ENCODE data around the gene RNF135. TPM values are rescaled to one million over a fixed set of nuclear protein-coding genes. Genes with fewer than 3 reads are reported as not detected.
A peak's percentile ranks its signal among the peaks of the same experiment; 100 is the strongest.

RNF135 gene
- total and polyA plus RNA-seq, 10 of the 15 experiments (the other 5 are each of a cell fraction or from before 2014, with no cell fraction given): 12.7 to 28.0 (median 18.7) TPM

GRCh38 chr17:30939051-30939689 is 31.7 kb upstream of the RNF135 start:
- Histone ChIP-seq H3K4me3 (peak overlapping the region; percentile 37; the same call in 1 of the 2 replicates), H2AFZ (ENCODE audit: control insufficient read depth, low read depth, low read length) (peak overlapping the region; percentile 87), H4K20me1 (ENCODE audit: control insufficient read depth, insufficient read depth) (no peaks in the 10 kb centered on the region), H3K36me3 (ENCODE audit: control insufficient read depth in 2 of 2, insufficient read depth in 2 of 2, low read length in 1 of 2) (no peaks in the 10 kb centered on the region), H3K4me2 (ENCODE audit: control insufficient read depth, insufficient read depth) (peak overlapping the region; percentile 71), H3K27ac (ENCODE audit: control insufficient read depth, insufficient read depth) (peak overlapping the region; percentile 78), H3K9me3 (replicated peaks; ENCODE audit: control insufficient read depth, insufficient read depth, low read length) (no peaks in the 10 kb centered on the region; the same call in 2 of the 3 replicates), H3K27me3 (replicated peaks in 1 of 2; ENCODE audit: control insufficient read depth in 2 of 2, insufficient read depth in 2 of 2, low read length in 1 of 2) (no peaks in the 10 kb centered on the region), H3K79me2 (ENCODE audit: control insufficient read depth, insufficient read depth, low read length) (no peaks in the 10 kb centered on the region), H3K9ac (ENCODE audit: control insufficient read depth, insufficient read depth, low read length) (peak overlapping the region; percentile 47), H3K4me1 (ENCODE audit: control insufficient read depth, insufficient read depth, low read length) (peaks cover 6% of the 10 kb centered on the region; the same call in 1 of the 2 replicates)
- WGBS (ENCODE audit: insufficient coverage, insufficient replicate concordance, low lambda C conversion rate, missing lambda C conversion rate): 5% methylated on average over 13 of the region's 13 CpGs
- no TSS peak for BruUV-seq (replicated peaks)
- RAD21 ChIA-PET (ENCODE audit: unreplicated experiment): interaction anchor here (1.1 to 1.6 kb wide), 3 partner anchors 22 to 31 kb away, joined by 5 read pairs; partner anchors contain the start of gene RNF135
- FAIRE-seq: peak; percentile 31
- SMC1A ChIA-PET (ENCODE audit: uncharacterized antibody, unreplicated experiment): interaction anchor here (1.2 to 3.1 kb wide), 5 partner anchors 11 to 31 kb away, joined by 3 to 7 read pairs (median 4); no protein-coding TSS in a partner anchor
- intact Hi-C loops (cut with micrococcal nuclease; ENCODE audit: unreplicated experiment): no loop called here
- POLR2A ChIA-PET: interaction anchor here (0.6 kb wide), 1 partner anchor 726 kb away, joined by 3 read pairs; no protein-coding TSS in a partner anchor
- ATAC-seq: peak; percentile 69
- peak; percentile 17 for DNase-seq (ENCODE audit: low read depth, low spot score)
- in situ Hi-C loops (cut with MboI): no loop called here
- CTCF ChIA-PET: interaction anchor here (1.0 kb wide), 1 partner anchor 29 kb away, joined by 4 read pairs; no protein-coding TSS in a partner anchor
- no peak for TF ChIP-seq EED (IDR thresholded peaks at IDR 0.05; ENCODE audit: low read depth)
- TF ChIP-seq, protein P1, sequence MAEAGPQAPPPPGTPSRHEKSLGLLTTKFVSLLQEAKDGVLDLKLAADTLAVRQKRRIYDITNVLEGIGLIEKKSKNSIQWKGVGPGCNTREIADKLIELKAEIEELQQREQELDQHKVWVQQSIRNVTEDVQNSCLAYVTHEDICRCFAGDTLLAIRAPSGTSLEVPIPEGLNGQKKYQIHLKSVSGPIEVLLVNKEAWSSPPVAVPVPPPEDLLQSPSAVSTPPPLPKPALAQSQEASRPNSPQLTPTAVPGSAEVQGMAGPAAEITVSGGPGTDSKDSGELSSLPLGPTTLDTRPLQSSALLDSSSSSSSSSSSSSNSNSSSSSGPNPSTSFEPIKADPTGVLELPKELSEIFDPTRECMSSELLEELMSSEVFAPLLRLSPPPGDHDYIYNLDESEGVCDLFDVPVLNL (IDR thresholded peaks at IDR 0.05; ENCODE audit: low read depth, low read length): no peak
- 0 out of 2 replicates have a peak, but pooled peaks have one; percentile 28 for TF ChIP-seq GABPA (IDR thresholded peaks at IDR 0.05; ENCODE audit: low read depth)
- TF ChIP-seq, protein P2, sequence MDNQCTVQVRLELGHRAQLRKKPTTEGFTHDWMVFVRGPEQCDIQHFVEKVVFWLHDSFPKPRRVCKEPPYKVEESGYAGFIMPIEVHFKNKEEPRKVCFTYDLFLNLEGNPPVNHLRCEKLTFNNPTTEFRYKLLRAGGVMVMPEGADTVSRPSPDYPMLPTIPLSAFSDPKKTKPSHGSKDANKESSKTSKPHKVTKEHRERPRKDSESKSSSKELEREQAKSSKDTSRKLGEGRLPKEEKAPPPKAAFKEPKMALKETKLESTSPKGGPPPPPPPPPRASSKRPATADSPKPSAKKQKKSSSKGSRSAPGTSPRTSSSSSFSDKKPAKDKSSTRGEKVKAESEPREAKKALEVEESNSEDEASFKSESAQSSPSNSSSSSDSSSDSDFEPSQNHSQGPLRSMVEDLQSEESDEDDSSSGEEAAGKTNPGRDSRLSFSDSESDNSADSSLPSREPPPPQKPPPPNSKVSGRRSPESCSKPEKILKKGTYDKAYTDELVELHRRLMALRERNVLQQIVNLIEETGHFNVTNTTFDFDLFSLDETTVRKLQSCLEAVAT (IDR thresholded peaks at IDR 0.05): peak; percentile 68; the same call in 1 of the 2 replicates
- TF ChIP-seq, protein P3, sequence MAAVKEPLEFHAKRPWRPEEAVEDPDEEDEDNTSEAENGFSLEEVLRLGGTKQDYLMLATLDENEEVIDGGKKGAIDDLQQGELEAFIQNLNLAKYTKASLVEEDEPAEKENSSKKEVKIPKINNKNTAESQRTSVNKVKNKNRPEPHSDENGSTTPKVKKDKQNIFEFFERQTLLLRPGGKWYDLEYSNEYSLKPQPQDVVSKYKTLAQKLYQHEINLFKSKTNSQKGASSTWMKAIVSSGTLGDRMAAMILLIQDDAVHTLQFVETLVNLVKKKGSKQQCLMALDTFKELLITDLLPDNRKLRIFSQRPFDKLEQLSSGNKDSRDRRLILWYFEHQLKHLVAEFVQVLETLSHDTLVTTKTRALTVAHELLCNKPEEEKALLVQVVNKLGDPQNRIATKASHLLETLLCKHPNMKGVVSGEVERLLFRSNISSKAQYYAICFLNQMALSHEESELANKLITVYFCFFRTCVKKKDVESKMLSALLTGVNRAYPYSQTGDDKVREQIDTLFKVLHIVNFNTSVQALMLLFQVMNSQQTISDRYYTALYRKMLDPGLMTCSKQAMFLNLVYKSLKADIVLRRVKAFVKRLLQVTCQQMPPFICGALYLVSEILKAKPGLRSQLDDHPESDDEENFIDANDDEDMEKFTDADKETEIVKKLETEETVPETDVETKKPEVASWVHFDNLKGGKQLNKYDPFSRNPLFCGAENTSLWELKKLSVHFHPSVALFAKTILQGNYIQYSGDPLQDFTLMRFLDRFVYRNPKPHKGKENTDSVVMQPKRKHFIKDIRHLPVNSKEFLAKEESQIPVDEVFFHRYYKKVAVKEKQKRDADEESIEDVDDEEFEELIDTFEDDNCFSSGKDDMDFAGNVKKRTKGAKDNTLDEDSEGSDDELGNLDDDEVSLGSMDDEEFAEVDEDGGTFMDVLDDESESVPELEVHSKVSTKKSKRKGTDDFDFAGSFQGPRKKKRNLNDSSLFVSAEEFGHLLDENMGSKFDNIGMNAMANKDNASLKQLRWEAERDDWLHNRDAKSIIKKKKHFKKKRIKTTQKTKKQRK (IDR thresholded peaks at IDR 0.05; ENCODE audit: low read depth, low read length): no peak
- TF ChIP-seq HDAC2 (IDR thresholded peaks at IDR 0.05): no peak
- TF ChIP-seq PAX5 (IDR thresholded peaks at IDR 0.05; ENCODE audit: borderline replicate concordance, low read depth, low read length): no peak
- no peak for TF ChIP-seq CBX5 (IDR thresholded peaks at IDR 0.05; ENCODE audit: low read depth)
- TF ChIP-seq ZBTB33 (IDR thresholded peaks at IDR 0.05): no peak
- TF ChIP-seq TCF12 (IDR thresholded peaks at IDR 0.05; ENCODE audit: low read depth, low read length): 0 out of 2 replicates have a peak, but pooled peaks have one; percentile 36
- TF ChIP-seq ASH2L (IDR thresholded peaks at IDR 0.05; ENCODE audit: borderline replicate concordance, low read depth): 0 out of 2 replicates have a peak, but pooled peaks have one; percentile 78
- peak; percentile 32; the same call in 1 of the 2 replicates for TF ChIP-seq JUNB (IDR thresholded peaks at IDR 0.05)
- 0 out of 2 replicates have a peak, but pooled peaks have one; percentile 38 for TF ChIP-seq NFYB (IDR thresholded peaks at IDR 0.05; ENCODE audit: insufficient read depth, low read depth, low read length)
- no peak for TF ChIP-seq SPI1 (IDR thresholded peaks at IDR 0.05; ENCODE audit: borderline replicate concordance, insufficient read depth, low read depth, low read length)
- no peak for TF ChIP-seq ESRRA (IDR thresholded peaks at IDR 0.05; ENCODE audit: low read length)

All from GM12878 (cell line).